Right lobe of liver (tissue), 6 donors: ENCODE results near the gene PITX2. TPM values are rescaled to one million over a fixed set of nuclear protein-coding genes. Genes with fewer than 3 reads are reported as not detected.

ENCODE experiments used
- ATAC-seq, 4 donors: fragments of 200-7000 bp; cut with Tn5 transposase; one replicate each; pipeline ENCODE4 v1.9.1; 2020; ENCODE audit warnings: mild to moderate bottlenecking in 4 of 4, moderate library complexity in 4 of 4
- DNase-seq, 3 donors: peaks; one replicate each; pipeline ENCODE4 v3.0.0-alpha.2; 2020
- H3K27ac ChIP-seq, 3 donors: fragments of 200-600 bp; one replicate each; pipeline ENCODE4 v1.8.0; 2022
- H3K27me3 ChIP-seq, 2 donors: fragments of 200-600 bp; one replicate each; pipeline ENCODE4 v1.8.0; 2022
- H3K36me3 ChIP-seq, 4 donors: fragments of 200-600 bp; sonication (generic) in 1 of 4; one replicate each; pipeline versions ENCODE4 v1.5.1 to v1.8.0; 2017 to 2022; ENCODE audit warnings: control low read depth in 1 of 4
- H3K4me1 ChIP-seq, 4 donors: fragments of 200-600 bp; sonication (generic) in 1 of 4; one replicate each; pipeline versions ENCODE4 v1.5.1 to v1.8.0; 2017 to 2022; ENCODE audit warnings: control low read depth in 1 of 4
- H3K4me3 ChIP-seq, 3 donors: fragments of 200-600 bp; one replicate each; pipeline ENCODE4 v1.8.0; 2022
- H3K9me3 ChIP-seq, 4 donors: fragments of 200-600 bp; sonication (generic) in 1 of 4; one replicate each; pipeline versions ENCODE4 v1.5.1 to v1.8.0; 2017 to 2022; ENCODE audit warnings: control low read depth in 1 of 4
- POLR2A ChIP-seq: fragments of 450-650 bp; IDR thresholded peaks from one replicate; pipeline ENCODE4 v1.6.1; 2017; ENCODE audit warnings: antibody characterized with exemption, mild to moderate bottlenecking
- WGBS: methylation state at CpG from one replicate; pipeline ENCODE4 v1.1.6; 2018; ENCODE audit warnings: low coverage, low lambda C conversion rate; ENCODE audit not compliant: insufficient coverage; ENCODE audit errors: missing lambda C conversion rate; 5-methylcytosine and 5-hydroxymethylcytosine counted together
- intact Hi-C, 2 donors: fragments of 100-400 bp; cut with DNase I; formaldehyde crosslinking; loops; one replicate each; pipeline versions ENCODE4 v1.11.2 to v1.14.1; 2022
- total RNA-seq, 6 experiments: library from RNA; depleted of rRNA in 2 of 6; stranded (reverse); fragments of >200 nt in 2 of 6; fragmentation: NEBNext Ultra II Directional in 3 of 6; extraction: Animal tissue kit (Norgen Biotek cat#: 25700) in 3 of 6; gene quantifications; one replicate each; pipeline versions ENCODE4 v1.1.0 to v1.2.4, GENCODE V29; 2016 to 2023
- TF ChIP-seq, protein P1 (sequence below), 4 donors: fragments of 200-600 bp in 3 of 4; fragments of 450-650 bp in 1 of 4; IDR thresholded peaks; one replicate each; pipeline versions ENCODE4 v1.5.1 to v1.8.0; 2016 to 2022; ENCODE audit warnings: antibody characterized with exemption in 4 of 4, mild to moderate bottlenecking in 2 of 4
- donor health status: DM: no; HTN: yes; CAD: no.
- donor health status: DM: no; HTN: no; CAD: no.
- donor health status: DM: no; HTN: no; CAD: no.
- donor health status: DM: no; HTN: yes; CAD: no.
- donor health status: DM: no; HTN: yes; CAD: no.

Gene PITX2
- total RNA-seq, 6 experiments from 2014 or later = not detected

DNA sequence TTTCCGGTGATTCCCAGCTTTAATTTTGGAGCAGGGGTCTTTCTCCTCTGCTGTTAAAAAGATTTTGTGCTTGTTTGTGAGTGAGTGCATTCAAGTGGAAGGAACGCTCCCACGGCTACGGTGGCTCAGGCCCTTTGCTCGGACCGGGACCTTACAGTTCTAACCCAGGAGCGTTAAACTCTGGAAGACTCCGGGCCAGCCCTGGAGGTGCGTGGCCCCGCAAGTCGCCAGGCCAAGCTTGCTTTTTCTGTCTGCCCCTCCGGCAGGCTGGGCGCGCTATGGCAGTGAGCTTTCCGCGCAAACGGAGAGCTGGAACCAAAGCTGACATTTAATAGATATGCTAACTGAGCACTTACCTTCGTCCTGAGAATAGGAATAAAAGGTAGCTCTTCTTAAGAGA, 18.3 kb upstream of the PITX2 start:
- DNase-seq = no peak

DNA sequence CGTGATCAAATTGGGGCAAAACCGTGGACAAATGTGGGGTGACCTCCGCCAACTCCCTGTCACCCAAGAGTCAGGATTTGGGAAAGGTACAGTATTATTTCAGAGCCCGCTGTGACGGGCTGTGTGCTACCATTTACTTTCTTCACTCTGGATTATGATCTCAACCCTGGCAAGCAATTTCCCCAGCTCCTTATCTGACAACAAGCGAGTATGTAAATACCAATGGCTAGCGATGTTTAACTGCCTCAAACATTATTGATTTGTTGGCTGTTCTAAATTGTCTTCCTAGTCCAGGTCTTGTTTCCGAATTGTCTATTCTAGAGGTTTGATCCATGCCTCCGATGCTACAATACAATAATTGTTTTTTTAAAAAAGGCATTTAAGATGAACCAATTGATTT, 17.7 kb upstream of the PITX2 start:
- DNase-seq (no peak), ATAC-seq (peak; percentile 27 to 79 (median 64))
- Histone ChIP-seq H3K36me3 (no peaks in the 10 kb centered on the region), H3K4me3 (no peak overlapping the region), H3K27me3 (peaks cover 20 to 51% of the 10 kb centered on the region in 2 donors), H3K9me3 (no peaks in the 10 kb centered on the region), H3K4me1 (peaks cover 0 to 8% (median 0%) of the 10 kb centered on the region in 4 donors), H3K27ac (no peak overlapping the region)
- no peak for TF ChIP-seq POLR2A
- TF ChIP-seq, protein P1, sequence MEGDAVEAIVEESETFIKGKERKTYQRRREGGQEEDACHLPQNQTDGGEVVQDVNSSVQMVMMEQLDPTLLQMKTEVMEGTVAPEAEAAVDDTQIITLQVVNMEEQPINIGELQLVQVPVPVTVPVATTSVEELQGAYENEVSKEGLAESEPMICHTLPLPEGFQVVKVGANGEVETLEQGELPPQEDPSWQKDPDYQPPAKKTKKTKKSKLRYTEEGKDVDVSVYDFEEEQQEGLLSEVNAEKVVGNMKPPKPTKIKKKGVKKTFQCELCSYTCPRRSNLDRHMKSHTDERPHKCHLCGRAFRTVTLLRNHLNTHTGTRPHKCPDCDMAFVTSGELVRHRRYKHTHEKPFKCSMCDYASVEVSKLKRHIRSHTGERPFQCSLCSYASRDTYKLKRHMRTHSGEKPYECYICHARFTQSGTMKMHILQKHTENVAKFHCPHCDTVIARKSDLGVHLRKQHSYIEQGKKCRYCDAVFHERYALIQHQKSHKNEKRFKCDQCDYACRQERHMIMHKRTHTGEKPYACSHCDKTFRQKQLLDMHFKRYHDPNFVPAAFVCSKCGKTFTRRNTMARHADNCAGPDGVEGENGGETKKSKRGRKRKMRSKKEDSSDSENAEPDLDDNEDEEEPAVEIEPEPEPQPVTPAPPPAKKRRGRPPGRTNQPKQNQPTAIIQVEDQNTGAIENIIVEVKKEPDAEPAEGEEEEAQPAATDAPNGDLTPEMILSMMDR (IDR thresholded peaks at IDR 0.05) = no peak
- intact Hi-C loops = no loop called here
- WGBS = 2% methylated on average over 9 of the region's 9 CpGs

More for the DNA sequence above, 18.3 kb upstream of the PITX2 start:
- H3K4me3 ChIP-seq = no peak overlapping the region
- no peaks in the 10 kb centered on the region for H3K36me3 ChIP-seq
- WGBS = 3% methylated on average over 2 of the region's 18 CpGs
- TF ChIP-seq POLR2A = no peak
- TF ChIP-seq, protein P1 (IDR thresholded peaks at IDR 0.05) = no peak
- intact Hi-C loops = no loop called here
- no peak for ATAC-seq
- peaks cover 0 to 8% (median 0%) of the 10 kb centered on the region in 4 donors for H3K4me1 ChIP-seq
- H3K27ac ChIP-seq = no peak overlapping the region
- no peaks in the 10 kb centered on the region for H3K9me3 ChIP-seq
- peaks cover 24 to 47% of the 10 kb centered on the region in 2 donors for H3K27me3 ChIP-seq

DNA sequence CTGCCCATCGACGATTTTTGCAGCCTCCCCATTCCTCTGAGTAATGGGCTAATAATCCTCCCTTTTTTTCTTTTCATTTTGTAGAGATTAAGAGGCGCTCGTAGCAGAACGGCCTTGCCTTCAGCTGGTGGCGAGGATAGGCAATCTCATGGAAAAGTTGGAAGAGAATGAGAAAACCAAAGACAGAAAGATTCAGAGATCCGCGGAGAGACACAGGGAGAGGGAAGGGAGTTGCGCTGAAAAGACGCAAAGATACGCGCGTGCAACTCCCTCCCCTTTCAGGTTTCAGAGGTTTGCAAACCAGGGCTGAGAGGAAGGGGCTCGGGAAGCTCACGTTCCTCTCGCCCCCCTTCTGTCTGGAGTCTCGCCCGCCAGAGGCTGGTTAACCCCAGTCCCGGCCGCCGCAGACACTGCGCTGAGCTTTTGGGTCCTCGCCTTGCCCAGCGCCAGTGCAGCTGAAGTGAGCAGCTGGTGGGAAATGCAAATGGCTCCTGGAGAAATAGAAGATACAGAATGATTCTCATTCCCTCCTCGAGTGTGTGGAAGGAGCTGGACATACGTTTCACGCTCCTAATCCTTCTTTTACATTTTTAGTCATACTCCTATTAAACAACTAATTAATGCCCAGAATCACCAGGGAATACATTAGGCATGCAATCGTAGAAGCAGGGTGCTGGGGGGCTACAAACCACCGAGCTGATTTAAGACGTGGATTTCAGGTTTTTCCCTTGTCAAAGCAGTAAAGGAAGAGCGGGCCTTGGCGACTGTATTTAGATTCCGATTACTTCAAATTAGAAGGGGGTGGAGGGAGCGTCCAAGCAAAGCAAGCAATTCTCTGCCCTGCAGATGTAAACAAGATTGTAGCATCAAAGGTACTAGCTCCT, 16.6 kb upstream of the PITX2 start:
- Histone ChIP-seq H3K9me3 (no peaks in the 10 kb centered on the region), H3K36me3 (no peaks in the 10 kb centered on the region), H3K4me1 (peaks cover 0 to 8% (median 0%) of the 10 kb centered on the region in 4 donors), H3K27ac (no peak overlapping the region), H3K27me3 (peaks cover 25 to 60% of the 10 kb centered on the region in 2 donors), H3K4me3 (no peak overlapping the region)
- TF ChIP-seq, protein P1 (IDR thresholded peaks at IDR 0.05) = no peak
- no peak for TF ChIP-seq POLR2A
- no peak for DNase-seq
- WGBS = 6% methylated on average over 26 of the region's 34 CpGs
- no peak for ATAC-seq
- intact Hi-C loops = no loop called here

DNA sequence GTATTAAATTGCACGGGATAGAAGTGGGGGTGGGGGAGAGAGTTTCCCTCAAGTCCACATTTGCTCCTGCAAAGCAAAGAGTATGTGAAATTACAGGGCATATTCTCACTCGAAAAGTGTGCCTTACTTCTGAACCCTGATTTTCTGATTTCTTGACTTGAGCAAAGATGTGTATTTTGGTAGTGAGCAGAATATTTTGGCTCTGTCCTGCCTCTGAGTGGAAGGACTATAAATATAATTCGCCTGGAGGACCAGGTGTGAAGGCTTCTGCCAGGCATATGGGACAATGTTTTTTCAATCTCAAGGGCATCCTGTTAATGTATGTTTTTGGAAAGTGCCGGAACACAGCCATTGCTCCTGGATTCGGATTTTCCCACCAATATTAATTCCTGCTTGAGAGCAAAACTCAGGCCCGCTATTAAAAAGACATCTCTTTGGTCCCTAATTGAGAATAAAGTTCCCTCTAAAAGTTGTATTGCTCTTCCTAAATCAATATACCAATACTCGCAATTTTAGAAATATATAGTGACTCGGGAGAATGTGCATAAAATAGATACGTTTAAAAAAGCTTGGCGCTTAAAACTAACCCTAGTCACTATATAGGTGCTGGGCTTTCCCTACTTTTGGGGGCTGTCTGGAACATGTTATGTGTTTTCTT, 15.3 kb upstream of the PITX2 start:
- no peak overlapping the region for H3K4me3 ChIP-seq
- no peak for TF ChIP-seq POLR2A
- TF ChIP-seq, protein P1 (IDR thresholded peaks at IDR 0.05) = no peak
- ATAC-seq (no peak), DNase-seq (no peak)
- peaks cover 35 to 73% of the 10 kb centered on the region in 2 donors for H3K27me3 ChIP-seq
- peaks cover 0 to 8% (median 0%) of the 10 kb centered on the region in 4 donors for H3K4me1 ChIP-seq
- intact Hi-C loops = no loop called here
- WGBS = 11% methylated on average over 10 of the region's 10 CpGs
- H3K36me3 ChIP-seq = no peaks in the 10 kb centered on the region
- no peak overlapping the region for H3K27ac ChIP-seq
- no peaks in the 10 kb centered on the region for H3K9me3 ChIP-seq
